HepG2 (cell line): ENCODE measurements around the gene LONP1. TPM values are rescaled to one million over a fixed set of nuclear protein-coding genes. Genes with fewer than 3 reads are reported as not detected.

ENCODE experiments used
- ATAC-seq: fragments of 200-7000 bp; cut with Tn5 transposase; 3 replicates; pipeline ENCODE4 v1.9.1; 2020; ENCODE audit warnings: mild to moderate bottlenecking, moderate library complexity
- BruUV-seq: library from RNA; stranded (reverse); fragments of 400-500 nt; replicated peaks from 2 replicates; lab custom pipeline; 2021; lab: Mats Ljungman, UMichigan
- CTCF ChIA-PET: fragments of 300-600 bp; formaldehyde crosslinking; extraction: SDS; loops from one replicate; lab custom pipeline; 2021; ENCODE audit warnings: low total read pairs, inconsistent platforms, low intra/inter-chr PET ratio; lab: Yijun Ruan, JAX
- POLR2A ChIA-PET: fragments of 350-600 bp; sonication (Branson Sonifier 250); formaldehyde crosslinking; loops from one replicate; lab custom pipeline; 2020; ENCODE audit warnings: antibody characterized with exemption, inconsistent platforms; lab: Yijun Ruan, JAX
- DNase-seq: peaks from one replicate; pipeline ENCODE4 v3.0.0-alpha.2; 2015; ENCODE audit warnings: low spot score
- FAIRE-seq: peaks from 3 replicates; lab custom pipeline; 2011; peaks lifted over from hg19 to GRCh38; lab: Jason Lieb, UNC
- H2AFZ ChIP-seq: one replicate; pipeline ENCODE4 v1.6.1; 2011; ENCODE audit warnings: low read length, inconsistent platforms
- H3K27ac ChIP-seq: fragments of 300-600 bp; 3 replicates; pipeline ENCODE4 v1.8.0; 2011; ENCODE audit warnings: mixed run types, mild to moderate bottlenecking, mixed read lengths, low read length, inconsistent platforms; ENCODE audit not compliant: insufficient read depth; ENCODE audit errors: extremely low read length
- H3K27me3 ChIP-seq, 2 experiments: fragments of 200-600 bp in 1 of 2; 2 replicates in 1 of 2; 3 replicates in 1 of 2; pipeline versions ENCODE4 v1.6.0 to v1.8.0; 2011; ENCODE audit warnings: low read length in 2 of 2, mild to moderate bottlenecking in 2 of 2, moderate library complexity in 2 of 2, inconsistent platforms in 1 of 2; ENCODE audit not compliant: insufficient read depth in 2 of 2, control insufficient read depth in 1 of 2
- H3K36me3 ChIP-seq, 2 experiments: fragments of 200-600 bp in 1 of 2; replicated peaks in 1 of 2; 2 replicates in 1 of 2; 3 replicates in 1 of 2; pipeline versions ENCODE4 v1.5.1 to v1.8.0; 2011; ENCODE audit warnings: low read length in 2 of 2, inconsistent platforms in 1 of 2; ENCODE audit not compliant: insufficient read depth in 2 of 2, control insufficient read depth in 1 of 2
- H3K4me1 ChIP-seq: 2 replicates; pipeline ENCODE4 v1.5.1; 2012; ENCODE audit warnings: low read length, inconsistent platforms; ENCODE audit not compliant: insufficient read depth
- H3K4me2 ChIP-seq: 2 replicates; pipeline ENCODE4 v1.6.0; 2011; ENCODE audit warnings: low read depth, low read length, inconsistent platforms
- H3K4me3 ChIP-seq, 3 experiments: fragments of 200-600 bp in 1 of 3; sonication (generic), shearing (Covaris generic) in 1 of 3; replicated peaks in 1 of 3; 2 replicates each; pipeline ENCODE4 v1.5.1; 2011 to 2016; ENCODE audit warnings: low read length in 3 of 3, inconsistent platforms in 2 of 3, low read depth in 2 of 3, mild to moderate bottlenecking in 2 of 3, control low read depth in 1 of 3, mixed read lengths in 1 of 3; ENCODE audit not compliant: insufficient read depth in 1 of 3
- H3K79me2 ChIP-seq: one replicate; pipeline ENCODE4 v1.6.1; 2011; ENCODE audit warnings: low read length, inconsistent platforms; ENCODE audit not compliant: insufficient read depth
- H3K9ac ChIP-seq: 2 replicates; pipeline ENCODE4 v1.6.0; 2011; ENCODE audit warnings: mild to moderate bottlenecking, low read depth, low read length, inconsistent platforms; ENCODE audit not compliant: insufficient read depth
- H3K9me3 ChIP-seq: 2 replicates; pipeline ENCODE4 v1.5.1; 2012; ENCODE audit warnings: mild to moderate bottlenecking, low read length
- H4K20me1 ChIP-seq: 2 replicates; pipeline ENCODE4 v1.6.0; 2011; ENCODE audit warnings: inconsistent platforms, mild to moderate bottlenecking, low read length, moderate library complexity; ENCODE audit not compliant: insufficient read depth
- AGO2 ChIP-seq: fragments of 200-400 bp; formaldehyde crosslinking; optimal IDR thresholded peaks from 2 replicates; pipeline ENCODE3; 2017; ENCODE audit warnings: mild to moderate bottlenecking, low read depth, low read length, moderate library complexity
- ELF1 ChIP-seq: sonication (generic); formaldehyde crosslinking; IDR thresholded peaks from 2 replicates; pipeline ENCODE4 v1.4.0; 2020; ENCODE audit warnings: missing genetic modification reagents
- HNRNPK ChIP-seq: fragments of 200-400 bp; formaldehyde crosslinking; IDR thresholded peaks from 2 replicates; pipeline ENCODE4 v1.6.1; 2018; ENCODE audit warnings: low read length, low read depth, moderate library complexity, mild to moderate bottlenecking; ENCODE audit not compliant: poor library complexity, severe bottlenecking
- KLF13 ChIP-seq: sonication (generic); formaldehyde crosslinking; IDR thresholded peaks from 2 replicates; pipeline ENCODE4 v1.4.0; 2020; ENCODE audit warnings: mild to moderate bottlenecking, missing genetic modification reagents
- MYC ChIP-seq: sonication (generic); formaldehyde crosslinking; IDR thresholded peaks from 2 replicates; pipeline ENCODE4 v1.9.0; 2021; ENCODE audit warnings: missing genetic modification reagents, borderline replicate concordance
- POLR2A ChIP-seq, 2 experiments: IDR thresholded peaks; 2 replicates each; pipeline ENCODE4 v1.6.1; 2011; ENCODE audit warnings: low read depth in 2 of 2, low read length in 2 of 2, mild to moderate bottlenecking in 1 of 2, moderate library complexity in 1 of 2; ENCODE audit not compliant: insufficient read depth in 1 of 2
- POLR2G ChIP-seq: fragments of 200-400 bp; formaldehyde crosslinking; IDR thresholded peaks from 2 replicates; pipeline ENCODE4 v1.6.1; 2018; ENCODE audit warnings: mild to moderate bottlenecking, low read depth, low read length, moderate library complexity
- RAD51 ChIP-seq: fragments of 450-650 bp; IDR thresholded peaks from 2 replicates; pipeline ENCODE4 v1.6.1; 2016; ENCODE audit warnings: borderline replicate concordance
- RBFOX2 ChIP-seq: fragments of 200-400 bp; formaldehyde crosslinking; IDR thresholded peaks from 2 replicates; pipeline ENCODE4 v1.6.1; 2017; ENCODE audit warnings: low read depth, mild to moderate bottlenecking, low read length
- RBM22 ChIP-seq: fragments of 200-400 bp; formaldehyde crosslinking; optimal IDR thresholded peaks from 2 replicates; pipeline ENCODE3; 2017; ENCODE audit warnings: mild to moderate bottlenecking, low read length, moderate library complexity
- SATB2 ChIP-seq: sonication (generic); formaldehyde crosslinking; IDR thresholded peaks from 2 replicates; pipeline ENCODE4 v1.5.0; 2020; ENCODE audit warnings: missing genetic modification reagents
- TBL1XR1 ChIP-seq: fragments of 150-350 bp; IDR thresholded peaks from 2 replicates; pipeline ENCODE4 v1.6.1; 2014; ENCODE audit warnings: borderline replicate concordance, low read length; ENCODE audit not compliant: partially characterized antibody
- ZFP1 ChIP-seq: IDR thresholded peaks from 2 replicates; pipeline ENCODE4 v1.6.1; 2016
- ZNF34 ChIP-seq: sonication (generic); formaldehyde crosslinking; IDR thresholded peaks from 2 replicates; pipeline ENCODE4 v1.4.0; 2020; ENCODE audit warnings: mild to moderate bottlenecking, missing genetic modification reagents, borderline replicate concordance
- ZNF496 ChIP-seq: sonication (generic); formaldehyde crosslinking; IDR thresholded peaks from 2 replicates; pipeline ENCODE4 v1.8.1; 2023; ENCODE audit warnings: mild to moderate bottlenecking, moderate library complexity, missing genetic modification reagents; ENCODE audit not compliant: insufficient replicate concordance
- ZNF615 ChIP-seq: sonication (generic); formaldehyde crosslinking; IDR thresholded peaks from 2 replicates; pipeline ENCODE4 v1.5.0; 2020; ENCODE audit warnings: mild to moderate bottlenecking, missing genetic modification reagents, borderline replicate concordance
- WGBS: methylation state at CpG from one replicate; pipeline ENCODE4 v1.1.6; 2017; ENCODE audit warnings: low lambda C conversion rate; 5-methylcytosine and 5-hydroxymethylcytosine counted together
- in situ Hi-C: cut with HindIII; loops from 2 replicates; pipeline ENCODE4 v1.10.0; 2017; ENCODE audit warnings: low pct_unique_long_range_greater_than_20kb; ENCODE audit not compliant: extremely low pct_ligation_motif_present
- intact Hi-C: fragments of 100-400 bp; cut with micrococcal nuclease; formaldehyde crosslinking; loops from one replicate; pipeline ENCODE4 v1.10.0; 2022; ENCODE audit not compliant: unreplicated experiment
- polyA plus RNA-seq, 8 experiments: library from polyadenylated mRNA; depleted of rRNA in 3 of 8; stranded (reverse) in 7 of 8; unstranded in 1 of 8; fragments of >200 nt; fragmentation: Illumina TruSeq in 4 of 8; extraction: Trizol in 4 of 8; gene quantifications; 2 replicates each; pipeline versions ENCODE4 v1.2.1 to v1.2.3, GENCODE V29; 2011 to 2016; ENCODE audit warnings: low read depth in 4 of 8, missing spikeins in 1 of 8, mixed read lengths in 1 of 8; ENCODE audit not compliant: insufficient read depth in 1 of 8
- total RNA-seq, 5 experiments: library from RNA; depleted of rRNA; stranded (reverse); fragments of >200 nt; fragmentation: Illumina TruSeq; extraction: Trizol; gene quantifications; 2 replicates each; pipeline ENCODE4 v1.2.3, GENCODE V29; 2016; ENCODE audit warnings: low read depth in 1 of 5
- TF ChIP-seq, protein P1 (sequence below): sonication (generic); formaldehyde crosslinking; IDR thresholded peaks from 2 replicates; pipeline ENCODE4 v1.4.0; 2020; ENCODE audit warnings: missing genetic modification reagents
- TF ChIP-seq, protein P2 (sequence below): sonication (generic); formaldehyde crosslinking; IDR thresholded peaks from 2 replicates; pipeline ENCODE4 v1.4.0; 2020; ENCODE audit warnings: mild to moderate bottlenecking, low read depth, missing genetic modification reagents

The LONP1 gene
- total and polyA plus RNA-seq, 2 of the 13 experiments (the other 11 are each of a cell fraction or from before 2014, with no cell fraction given): 59.5 to 76.8 TPM

DNA sequence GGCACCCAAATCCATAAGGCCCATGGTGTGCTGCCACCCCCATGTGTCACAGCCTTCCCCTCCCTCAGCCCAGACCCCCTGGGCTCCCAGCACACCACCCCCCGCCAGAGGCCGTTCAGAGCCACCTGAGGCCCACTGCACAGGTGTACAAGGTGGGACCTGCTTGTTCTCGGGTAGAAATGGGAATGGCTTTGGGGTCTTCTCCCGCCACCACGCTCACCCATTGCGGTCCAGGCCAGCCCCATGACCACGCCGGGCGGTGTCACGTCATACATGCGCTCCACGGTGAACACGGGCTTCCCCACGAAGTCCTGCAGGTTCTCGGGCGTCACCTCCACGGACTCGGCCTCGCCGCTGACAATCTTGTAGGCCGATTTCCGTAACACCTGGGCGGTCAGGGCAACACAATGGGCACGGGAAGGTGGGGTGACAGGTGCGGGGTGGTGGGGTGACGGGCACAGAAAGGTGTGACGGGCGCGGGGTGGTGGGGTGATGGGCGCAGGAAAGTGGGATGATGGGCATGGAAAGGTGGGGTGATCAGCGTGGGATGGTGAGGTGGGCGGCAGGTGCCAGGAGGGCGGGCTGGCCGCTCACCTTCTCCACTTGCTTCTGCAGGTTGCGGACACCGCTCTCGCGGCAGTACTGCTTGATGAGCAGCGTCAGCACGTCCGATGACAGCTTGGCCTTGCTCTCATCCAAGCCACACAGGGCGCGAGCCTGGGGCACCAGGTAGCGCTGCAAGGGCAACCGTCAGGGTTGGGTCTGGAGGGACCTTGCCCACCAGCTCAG is 25.6 kb downstream of the LONP1 start:
- peaks cover 32 to 74% of the 10 kb centered on the region in 2 experiments for H3K36me3 ChIP-seq
- DNase-seq (no peak), ATAC-seq (no peak), FAIRE-seq (no peak)
- no peaks in the 10 kb centered on the region; a peak in 1 of 5 replicates for H3K27me3 ChIP-seq
- no peak overlapping the region for H3K4me3 ChIP-seq
- ChIA-PET CTCF (no interaction called here), POLR2A (interaction anchor here (0.7 kb wide), 1 partner anchor 24 kb away, joined by 4 read pairs; no protein-coding TSS in a partner anchor)
- TF ChIP-seq ZNF496 (CRISPR knock-in tag) (no peak), ZNF34 (CRISPR knock-in tag) (no peak), MYC (0 out of 2 replicates have a peak, but pooled peaks have one; percentile 17), TBL1XR1 (no peak), ZNF615 (CRISPR knock-in tag) (no peak), RAD51 (no peak), RBM22 (peak; percentile 52), HNRNPK (peak; percentile 46), AGO2 (peak; percentile 60), RBFOX2 (peak; percentile 68), POLR2G (peak; percentile 13; the same call in 1 of the 2 replicates), ELF1 (CRISPR knock-in tag) (no peak), KLF13 (no peak), SATB2 (no peak), POLR2A (IDR thresholded peaks at IDR 0.05; ENCODE audit: insufficient read depth in 1 of 2, low read depth in 2 of 2, low read length in 2 of 2) (peak in 1 of 2 experiments; percentile 47; a peak in 3 of 4 replicates), ZFP1 (CRISPR knock-in tag) (no peak)
- TF ChIP-seq, protein P1, sequence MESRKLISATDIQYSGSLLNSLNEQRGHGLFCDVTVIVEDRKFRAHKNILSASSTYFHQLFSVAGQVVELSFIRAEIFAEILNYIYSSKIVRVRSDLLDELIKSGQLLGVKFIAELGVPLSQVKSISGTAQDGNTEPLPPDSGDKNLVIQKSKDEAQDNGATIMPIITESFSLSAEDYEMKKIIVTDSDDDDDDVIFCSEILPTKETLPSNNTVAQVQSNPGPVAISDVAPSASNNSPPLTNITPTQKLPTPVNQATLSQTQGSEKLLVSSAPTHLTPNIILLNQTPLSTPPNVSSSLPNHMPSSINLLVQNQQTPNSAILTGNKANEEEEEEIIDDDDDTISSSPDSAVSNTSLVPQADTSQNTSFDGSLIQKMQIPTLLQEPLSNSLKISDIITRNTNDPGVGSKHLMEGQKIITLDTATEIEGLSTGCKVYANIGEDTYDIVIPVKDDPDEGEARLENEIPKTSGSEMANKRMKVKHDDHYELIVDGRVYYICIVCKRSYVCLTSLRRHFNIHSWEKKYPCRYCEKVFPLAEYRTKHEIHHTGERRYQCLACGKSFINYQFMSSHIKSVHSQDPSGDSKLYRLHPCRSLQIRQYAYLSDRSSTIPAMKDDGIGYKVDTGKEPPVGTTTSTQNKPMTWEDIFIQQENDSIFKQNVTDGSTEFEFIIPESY (CRISPR knock-in tag): peak; percentile 70; the same call in 1 of the 2 replicates
- TF ChIP-seq, protein P2, sequence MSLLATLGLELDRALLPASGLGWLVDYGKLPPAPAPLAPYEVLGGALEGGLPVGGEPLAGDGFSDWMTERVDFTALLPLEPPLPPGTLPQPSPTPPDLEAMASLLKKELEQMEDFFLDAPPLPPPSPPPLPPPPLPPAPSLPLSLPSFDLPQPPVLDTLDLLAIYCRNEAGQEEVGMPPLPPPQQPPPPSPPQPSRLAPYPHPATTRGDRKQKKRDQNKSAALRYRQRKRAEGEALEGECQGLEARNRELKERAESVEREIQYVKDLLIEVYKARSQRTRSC (CRISPR knock-in tag): no peak
- no TSS peak for BruUV-seq
- peaks cover 14% of the 10 kb centered on the region; the same call in 1 of the 2 replicates for H3K4me1 ChIP-seq
- H3K79me2 ChIP-seq: peaks cover 35% of the 10 kb centered on the region
- no peak overlapping the region for H2AFZ ChIP-seq
- H3K4me2 ChIP-seq: no peak overlapping the region
- H3K9ac ChIP-seq: no peak overlapping the region
- intact Hi-C loops: no loop called here
- in situ Hi-C loops: no loop called here
- WGBS: 95% methylated on average over 33 of the region's 45 CpGs
- H3K9me3 ChIP-seq: no peaks in the 10 kb centered on the region
- H3K27ac ChIP-seq: no peak overlapping the region
- H4K20me1 ChIP-seq: peaks cover 38% of the 10 kb centered on the region
